ENCODE data around the gene NT5E.

The NT5E gene

GRCh38 chr6:85449818-85450759 lies at the start of gene NT5E:
TSS of gene NT5E (plus strand) at chr6:85450083. CDS start at chr6:85450140, 57 bp downstream.
- no peak; the same call in 1 of the 2 replicates for TF ChIP-seq CTCF (conservative IDR thresholded peaks at IDR 0.05)
- H3K27ac ChIP-seq = peak within 1 kb of the TSS; percentile 66

GRCh38 chr6:85400331-85400730 lies 49.6 kb upstream of the NT5E start:
- no peak overlapping the region for H3K27ac ChIP-seq
- no peak for TF ChIP-seq CTCF (conservative IDR thresholded peaks at IDR 0.05)

GRCh38 chr6:85401186-85402021 lies 48.5 kb upstream of the NT5E start:
- TF ChIP-seq CTCF (conservative IDR thresholded peaks at IDR 0.05) = no peak
- no peak overlapping the region for H3K27ac ChIP-seq

- H3K27ac ChIP-seq = no peak overlapping the region
- no peak for TF ChIP-seq CTCF (conservative IDR thresholded peaks at IDR 0.05)
These were observed 47.8 kb upstream of the NT5E start for GRCh38 chr6:85402071-85402470.

GRCh38 chr6:85402922-85403321 lies 47.0 kb upstream of the NT5E start:
- no peak overlapping the region for H3K27ac ChIP-seq
- TF ChIP-seq CTCF (conservative IDR thresholded peaks at IDR 0.05) = no peak

- H3K27ac ChIP-seq = no peak overlapping the region
- no peak for TF ChIP-seq CTCF (conservative IDR thresholded peaks at IDR 0.05)
These were observed 46.4 kb upstream of the NT5E start for GRCh38 chr6:85403331-85404015.

GRCh38 chr6:85404016-85404563 lies 45.8 kb upstream of the NT5E start:
- peak overlapping the region; percentile 65 for H3K27ac ChIP-seq

Data from VCaP (cell line).